ENCODE measurements around the gene ZNF644. TPM values are rescaled to one million over a fixed set of nuclear protein-coding genes. Genes with fewer than 3 reads are reported as not detected.
A peak's percentile ranks its signal among the peaks of the same experiment; 100 is the strongest.

The ZNF644 gene
- total RNA-seq, 1 donor from 2014 or later = 177 TPM

DNA sequence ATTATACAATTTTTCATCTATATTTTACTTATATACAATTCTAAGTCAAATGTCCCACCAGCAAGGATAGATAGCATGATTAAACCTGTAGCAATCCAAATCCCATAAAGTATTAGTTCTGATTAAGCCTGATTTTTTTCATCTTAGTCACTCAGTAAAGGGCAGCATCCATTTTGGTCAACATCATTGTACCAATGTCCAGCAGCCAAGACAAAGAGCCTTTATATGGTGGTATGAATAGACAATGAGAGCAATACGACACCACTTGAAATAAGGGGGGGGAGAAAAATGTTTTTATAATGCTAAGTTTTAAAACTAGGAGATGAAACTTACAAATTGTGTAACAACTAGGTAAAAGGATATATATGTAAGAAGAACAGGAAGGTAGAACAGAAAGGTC, 7.4 kb downstream of the ZNF644 start:
- Histone ChIP-seq H3K4me3 (no peak overlapping the region), H2AFZ (replicated peaks) (no peak overlapping the region), H3K36me3 (peaks cover 13% of the 10 kb centered on the region), H3K4me1 (peaks cover 26% of the 10 kb centered on the region), H3K4me2 (peak overlapping the region; percentile 1), H3K79me2 (ENCODE audit: low read depth) (peaks cover 100% of the 10 kb centered on the region), H3K9ac (no peak overlapping the region), H4K20me1 (ENCODE audit: low read depth) (peaks cover 82% of the 10 kb centered on the region), H3K27me3 (no peaks in the 10 kb centered on the region), H3F3A (ENCODE audit: low read depth) (no peaks in the 10 kb centered on the region), H3K27ac (no peak overlapping the region), H3K9me3 (ENCODE audit: low read depth) (no peaks in the 10 kb centered on the region)
- Mint-ChIP-seq H3K36me3 (peaks cover 67% of the 10 kb centered on the region), H3K27ac (no peak overlapping the region), H3K27me3 (ENCODE audit: insufficient read depth, low read depth) (no peaks in the 10 kb centered on the region), H3K9me3 (peaks cover 46% of the 10 kb centered on the region), H3K4me3 (no peak overlapping the region), H3K4me1 (no peaks in the 10 kb centered on the region)
- TF ChIP-seq EZH2 (IDR thresholded peaks at IDR 0.05) (no peak), EZH2phosphoT487 (IDR thresholded peaks at IDR 0.05) (no peak)
- TF ChIP-seq, protein P1, sequence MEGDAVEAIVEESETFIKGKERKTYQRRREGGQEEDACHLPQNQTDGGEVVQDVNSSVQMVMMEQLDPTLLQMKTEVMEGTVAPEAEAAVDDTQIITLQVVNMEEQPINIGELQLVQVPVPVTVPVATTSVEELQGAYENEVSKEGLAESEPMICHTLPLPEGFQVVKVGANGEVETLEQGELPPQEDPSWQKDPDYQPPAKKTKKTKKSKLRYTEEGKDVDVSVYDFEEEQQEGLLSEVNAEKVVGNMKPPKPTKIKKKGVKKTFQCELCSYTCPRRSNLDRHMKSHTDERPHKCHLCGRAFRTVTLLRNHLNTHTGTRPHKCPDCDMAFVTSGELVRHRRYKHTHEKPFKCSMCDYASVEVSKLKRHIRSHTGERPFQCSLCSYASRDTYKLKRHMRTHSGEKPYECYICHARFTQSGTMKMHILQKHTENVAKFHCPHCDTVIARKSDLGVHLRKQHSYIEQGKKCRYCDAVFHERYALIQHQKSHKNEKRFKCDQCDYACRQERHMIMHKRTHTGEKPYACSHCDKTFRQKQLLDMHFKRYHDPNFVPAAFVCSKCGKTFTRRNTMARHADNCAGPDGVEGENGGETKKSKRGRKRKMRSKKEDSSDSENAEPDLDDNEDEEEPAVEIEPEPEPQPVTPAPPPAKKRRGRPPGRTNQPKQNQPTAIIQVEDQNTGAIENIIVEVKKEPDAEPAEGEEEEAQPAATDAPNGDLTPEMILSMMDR (IDR thresholded peaks at IDR 0.05) = no peak
- DNase-seq (ENCODE audit: low spot score) = no peak

DNA sequence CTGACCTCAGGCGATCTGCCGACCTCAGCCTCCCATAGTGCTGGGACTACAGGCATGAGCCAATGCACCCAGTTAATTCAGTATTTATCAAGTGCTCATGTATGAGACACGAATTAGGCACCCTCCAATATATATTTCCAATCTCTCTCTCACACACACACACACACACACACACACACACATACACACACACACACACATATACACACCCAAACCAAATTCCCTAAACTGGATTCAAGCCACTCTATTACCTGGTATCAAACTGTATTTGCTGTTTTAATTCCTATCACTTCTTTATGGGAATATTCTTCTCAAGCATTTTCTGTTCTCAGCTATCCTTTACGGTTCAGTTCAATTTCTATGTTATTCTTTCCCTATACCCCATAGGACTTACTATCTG, 8.5 kb downstream of the ZNF644 start:
- H3K9ac ChIP-seq = no peak overlapping the region
- peaks cover 100% of the 10 kb centered on the region for H3K79me2 ChIP-seq (ENCODE audit: low read depth)
- peaks cover 23% of the 10 kb centered on the region for H3K4me1 ChIP-seq
- no peaks in the 10 kb centered on the region for H3K27me3 ChIP-seq
- H3K27me3 Mint-ChIP-seq (ENCODE audit: insufficient read depth, low read depth) = no peaks in the 10 kb centered on the region
- H3F3A ChIP-seq (ENCODE audit: low read depth) = no peaks in the 10 kb centered on the region
- H3K9me3 Mint-ChIP-seq = peaks cover 46% of the 10 kb centered on the region
- no peak overlapping the region for H3K27ac ChIP-seq
- no peak overlapping the region for H3K27ac Mint-ChIP-seq
- H3K4me3 ChIP-seq = no peak overlapping the region
- DNase-seq (ENCODE audit: low spot score) = no peak
- TF ChIP-seq EZH2phosphoT487 (IDR thresholded peaks at IDR 0.05) (no peak), EZH2 (IDR thresholded peaks at IDR 0.05) (no peak)
- TF ChIP-seq, protein P1 (IDR thresholded peaks at IDR 0.05) = no peak
- H3K4me2 ChIP-seq = no peak overlapping the region
- no peaks in the 10 kb centered on the region for H3K4me1 Mint-ChIP-seq
- peaks cover 2% of the 10 kb centered on the region for H3K36me3 ChIP-seq
- H4K20me1 ChIP-seq (ENCODE audit: low read depth) = peaks cover 94% of the 10 kb centered on the region
- no peak overlapping the region for H2AFZ ChIP-seq (replicated peaks)
- H3K36me3 Mint-ChIP-seq = peaks cover 64% of the 10 kb centered on the region
- no peaks in the 10 kb centered on the region for H3K9me3 ChIP-seq (ENCODE audit: low read depth)
- H3K4me3 Mint-ChIP-seq = no peak overlapping the region

DNA sequence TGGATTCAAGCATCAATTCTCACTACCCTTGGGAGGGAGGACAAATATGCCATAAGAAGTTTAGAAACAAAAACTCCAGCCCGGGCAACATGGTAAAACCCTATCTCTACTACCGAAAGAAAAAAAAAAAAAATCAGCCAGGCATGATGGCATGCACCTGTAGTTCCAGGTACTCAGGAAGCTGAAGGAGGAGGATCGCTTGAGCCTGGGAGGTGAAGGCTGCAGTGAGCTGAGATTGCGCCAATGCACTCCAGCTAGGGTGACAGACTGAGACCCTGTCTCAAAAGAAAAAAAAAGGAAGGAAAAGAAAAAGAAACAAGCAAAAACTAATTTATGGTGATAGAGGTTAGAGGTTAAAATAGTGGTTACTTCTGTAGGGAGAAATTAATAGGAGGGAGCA, 9.6 kb downstream of the ZNF644 start:
- Histone ChIP-seq H3K9me3 (ENCODE audit: low read depth) (no peaks in the 10 kb centered on the region), H3F3A (ENCODE audit: low read depth) (no peaks in the 10 kb centered on the region), H4K20me1 (ENCODE audit: low read depth) (peaks cover 90% of the 10 kb centered on the region), H3K4me3 (no peak overlapping the region), H3K27me3 (no peaks in the 10 kb centered on the region), H3K4me1 (peaks cover 23% of the 10 kb centered on the region), H3K27ac (no peak overlapping the region), H3K36me3 (no peaks in the 10 kb centered on the region), H2AFZ (replicated peaks) (no peak overlapping the region), H3K4me2 (no peak overlapping the region), H3K9ac (no peak overlapping the region), H3K79me2 (ENCODE audit: low read depth) (peaks cover 100% of the 10 kb centered on the region)
- Mint-ChIP-seq H3K4me1 (no peaks in the 10 kb centered on the region), H3K4me3 (no peak overlapping the region), H3K27me3 (ENCODE audit: insufficient read depth, low read depth) (peaks cover 2% of the 10 kb centered on the region), H3K27ac (no peak overlapping the region), H3K9me3 (peaks cover 50% of the 10 kb centered on the region), H3K36me3 (peaks cover 68% of the 10 kb centered on the region)
- DNase-seq (ENCODE audit: low spot score) = no peak
- no peak for TF ChIP-seq EZH2phosphoT487 (IDR thresholded peaks at IDR 0.05)
- TF ChIP-seq, protein P1 (IDR thresholded peaks at IDR 0.05) = no peak
- no peak for TF ChIP-seq EZH2 (IDR thresholded peaks at IDR 0.05)

Data from neural progenitor cell (in vitro differentiated cells).